Common myeloid progenitor, CD34-positive (primary cell): ENCODE results near the gene RCL1.
"Not testable (repeated sequence)": the region's sequence is repeated elsewhere in the genome, so short reads cannot be mapped to it uniquely, and the experiment has no call there.

Experiments used
- CTCF ChIA-PET: fragments of 350-600 bp; sonication (Branson Sonifier 250); formaldehyde crosslinking; loops from one replicate; lab custom pipeline; 2021; ENCODE audit warnings: antibody characterized with exemption; lab: Charles Lee
- POLR2A ChIA-PET: fragments of 350-600 bp; sonication (Branson Sonifier 250); formaldehyde crosslinking; loops from one replicate; lab custom pipeline; 2021; ENCODE audit warnings: antibody characterized with exemption; lab: Charles Lee
- DNase-seq, 3 donors: peaks; one replicate each; pipeline versions ENCODE4 v3.0.0 to v3.0.0-alpha.2; 2013
- H3K27ac ChIP-seq, 2 experiments: 1 replicate in 1 of 2; 2 replicates in 1 of 2; pipeline ENCODE4 v1.7.0; 2013; ENCODE audit warnings: inconsistent platforms in 2 of 2, low read length in 2 of 2, mild to moderate bottlenecking in 2 of 2, low read depth in 1 of 2, moderate library complexity in 1 of 2; ENCODE audit not compliant: severe bottlenecking in 2 of 2, insufficient read depth in 1 of 2, poor library complexity in 1 of 2
- H3K27me3 ChIP-seq, 5 experiments: replicated peaks in 2 of 5; 1 replicate in 3 of 5; 2 replicates in 2 of 5; pipeline versions ENCODE4 v1.6.1 to v1.7.0; 2013; ENCODE audit warnings: low read length in 4 of 5, mild to moderate bottlenecking in 2 of 5, moderate library complexity in 2 of 5, inconsistent platforms in 1 of 5; ENCODE audit not compliant: insufficient read depth in 5 of 5, control insufficient read depth in 4 of 5
- H3K36me3 ChIP-seq, 4 experiments: 1 replicate in 2 of 4; 2 replicates in 2 of 4; pipeline versions ENCODE4 v1.6.1 to v1.7.0; 2013; ENCODE audit warnings: low read length in 3 of 4, control low read depth in 1 of 4, mild to moderate bottlenecking in 1 of 4; ENCODE audit not compliant: control insufficient read depth in 4 of 4, insufficient read depth in 4 of 4
- H3K4me1 ChIP-seq, 4 experiments: 1 replicate in 3 of 4; 2 replicates in 1 of 4; pipeline versions ENCODE4 v1.6.1 to v1.7.1; 2013; ENCODE audit warnings: low read length in 3 of 4, mild to moderate bottlenecking in 3 of 4, control low read depth in 1 of 4, inconsistent platforms in 1 of 4, moderate library complexity in 1 of 4; ENCODE audit not compliant: control insufficient read depth in 4 of 4, insufficient read depth in 4 of 4; ENCODE audit errors: control extremely low read depth in 1 of 4
- H3K4me3 ChIP-seq, 7 experiments: 1 replicate in 4 of 7; 2 replicates in 3 of 7; pipeline versions ENCODE4 v1.5.1 to v1.7.0; 2013; ENCODE audit warnings: mild to moderate bottlenecking in 7 of 7, low read length in 6 of 7, moderate library complexity in 6 of 7, inconsistent platforms in 2 of 7, low read depth in 2 of 7, control low read depth in 1 of 7; ENCODE audit not compliant: insufficient read depth in 4 of 7, control insufficient read depth in 1 of 7; ENCODE audit errors: extremely low read depth in 1 of 7
- H3K9me3 ChIP-seq, 5 experiments: 1 replicate in 4 of 5; 2 replicates in 1 of 5; pipeline versions ENCODE4 v1.6.1 to v1.7.1; 2013; ENCODE audit warnings: low read length in 4 of 5, mild to moderate bottlenecking in 2 of 5, inconsistent platforms in 1 of 5, low read depth in 1 of 5, moderate library complexity in 1 of 5; ENCODE audit not compliant: control insufficient read depth in 4 of 5, insufficient read depth in 2 of 5; ENCODE audit errors: control extremely low read depth in 1 of 5
- WGBS: methylation state at CpG from one replicate; pipeline ENCODE4 v1.1.5; 2013; ENCODE audit not compliant: insufficient coverage; 5-methylcytosine and 5-hydroxymethylcytosine counted together

The RCL1 gene

GRCh38 chr9:4754530-4754929 lies 38.2 kb upstream of the RCL1 start:
- POLR2A ChIA-PET, H3K27ac ChIP-seq, H3K27me3 ChIP-seq, H3K4me1 ChIP-seq, H3K9me3 ChIP-seq, H3K36me3 ChIP-seq, H3K4me3 ChIP-seq, DNase-seq: not testable (repeated sequence)
- CTCF ChIA-PET = interaction anchor here (1.0 to 1.8 kb wide), 2 partner anchors 9 to 234 kb away, joined by 3 to 6 read pairs; no protein-coding TSS in a partner anchor

DNA sequence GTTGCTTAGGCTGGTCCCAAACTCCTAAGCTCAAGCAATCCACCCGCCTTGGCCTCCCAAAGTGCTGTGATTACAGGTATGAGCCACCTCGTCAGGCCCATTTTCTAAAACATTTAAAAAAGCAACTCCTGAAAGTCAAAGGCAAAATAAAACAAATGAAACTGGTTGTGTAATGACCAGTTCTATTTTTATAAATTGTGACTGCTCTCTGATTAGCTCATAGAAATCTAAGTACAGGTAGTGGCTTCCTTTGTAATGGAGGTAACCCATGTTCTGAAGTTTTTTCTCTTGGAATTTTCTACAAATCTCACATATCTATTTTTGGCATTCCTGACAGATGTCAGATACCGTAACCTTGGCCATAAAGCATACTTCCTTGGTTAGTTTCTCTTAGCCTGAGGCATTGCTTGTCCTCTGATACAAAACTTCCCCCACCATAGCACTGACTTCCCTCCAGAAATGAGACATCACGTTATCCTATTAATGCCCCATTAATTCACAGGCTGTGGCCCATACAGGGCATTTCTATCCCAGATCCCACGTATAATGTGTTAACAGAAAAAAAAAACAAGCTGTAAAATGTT lies 37.6 kb upstream of the RCL1 start:
- DNase-seq = no peak
- Histone ChIP-seq H3K27me3 (no peaks in the 10 kb centered on the region), H3K27ac (no peak overlapping the region), H3K4me1 (peaks cover 0 to 7% (median under 1%) of the 10 kb centered on the region in 4 experiments), H3K4me3 (no peak overlapping the region), H3K9me3 (no peaks in the 10 kb centered on the region), H3K36me3 (no peaks in the 10 kb centered on the region)
- POLR2A ChIA-PET = no interaction called here
- WGBS = 96% methylated on average over 2 of the region's 5 CpGs
- CTCF ChIA-PET = interaction anchor here (1.0 to 2.1 kb wide), 3 partner anchors 13 to 233 kb away, joined by 4 to 8 read pairs (median 6); no protein-coding TSS in a partner anchor

DNA sequence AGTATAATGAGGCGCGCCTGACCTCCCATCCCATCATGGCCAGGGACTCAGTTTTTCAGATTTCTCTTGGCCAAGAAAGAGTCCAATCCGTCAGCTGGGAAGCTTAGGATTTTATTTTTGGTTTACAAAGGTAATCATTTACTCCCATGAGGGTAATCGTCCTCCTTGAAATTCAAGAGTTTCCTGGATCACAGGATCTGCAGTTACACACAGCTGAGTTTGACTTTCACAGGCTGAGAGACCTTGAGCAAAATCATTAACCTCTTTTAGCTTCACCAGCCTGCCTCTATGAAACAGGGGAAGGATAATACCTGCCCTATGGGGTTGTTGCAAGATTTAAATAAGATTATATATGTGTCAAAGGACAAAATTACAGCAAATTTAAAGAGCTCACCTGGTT lies 36.3 kb upstream of the RCL1 start:
- Histone ChIP-seq H3K9me3 (no peaks in the 10 kb centered on the region), H3K27me3 (peaks cover 0 to 1% (median 0%) of the 10 kb centered on the region in 5 experiments), H3K4me1 (peaks cover 0 to 11% (median under 1%) of the 10 kb centered on the region in 4 experiments), H3K36me3 (no peaks in the 10 kb centered on the region), H3K4me3 (no peak overlapping the region), H3K27ac (no peak overlapping the region)
- POLR2A ChIA-PET = no interaction called here
- DNase-seq = no peak
- WGBS = 97% methylated on average over 3 of the region's 4 CpGs
- CTCF ChIA-PET = interaction anchor here (0.8 to 2.1 kb wide), 7 partner anchors 9 to 232 kb away, joined by 3 to 8 read pairs (median 4); no protein-coding TSS in a partner anchor

DNA sequence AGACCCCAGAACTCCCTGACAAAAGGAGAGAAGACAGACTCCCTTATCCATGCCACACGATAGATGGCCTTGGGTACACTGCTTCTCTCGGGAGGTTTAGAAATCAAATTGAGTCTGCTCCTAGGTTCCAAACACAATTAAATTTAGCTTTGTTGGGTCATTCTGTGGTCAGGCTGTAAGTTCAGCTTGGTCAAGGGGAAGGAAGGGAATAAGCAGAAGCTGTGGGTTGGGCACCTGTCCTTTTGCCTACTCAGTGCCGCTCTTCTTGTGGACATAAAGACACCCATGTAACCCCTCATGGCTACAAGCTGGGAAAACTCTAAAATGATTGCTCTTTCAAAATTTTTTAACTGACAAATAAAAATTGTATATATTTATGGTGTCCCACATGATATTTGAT lies 32.6 kb upstream of the RCL1 start:
- Histone ChIP-seq H3K27ac (no peak overlapping the region), H3K36me3 (no peaks in the 10 kb centered on the region), H3K4me1 (peaks cover 3 to 23% (median 15%) of the 10 kb centered on the region in 4 experiments), H3K9me3 (no peaks in the 10 kb centered on the region), H3K4me3 (no peak overlapping the region), H3K27me3 (peaks cover 0 to 3% (median 0%) of the 10 kb centered on the region in 5 experiments)
- peak in 1 of 3 donors; percentile 21 for DNase-seq
- ChIA-PET POLR2A (interaction anchor here (0.6 to 0.7 kb wide), 2 partner anchors 203 to 229 kb away, joined by 4 to 5 read pairs; no protein-coding TSS in a partner anchor), CTCF (interaction anchor here (0.6 to 6.0 kb wide), 19 partner anchors 9 to 840 kb away, joined by 3 to 46 read pairs (median 5); partner anchors contain the start of genes AK3, JAK2 and RCL1)
- no CpG with 5 or more reads among the region's 3 CpGs for WGBS

GRCh38 chr9:4762108-4762885 lies 30.4 kb upstream of the RCL1 start:
- no peaks in the 10 kb centered on the region for H3K9me3 ChIP-seq
- ChIA-PET CTCF (interaction anchor here (0.8 to 6.0 kb wide), 19 partner anchors 8 to 838 kb away, joined by 3 to 46 read pairs (median 4); partner anchors contain the start of genes AK3, JAK2 and RCL1), POLR2A (no interaction called here)
- no peaks in the 10 kb centered on the region for H3K36me3 ChIP-seq
- H3K27ac ChIP-seq = peak overlapping the region in 1 of 2 experiments; percentile 52
- DNase-seq = peak; percentile 84 to 91 (median 91)
- peaks cover 3 to 23% (median 15%) of the 10 kb centered on the region in 4 experiments for H3K4me1 ChIP-seq
- 33% methylated on average over 10 of the region's 22 CpGs for WGBS
- H3K27me3 ChIP-seq = peaks cover 0 to 3% (median 0%) of the 10 kb centered on the region in 5 experiments
- peak overlapping the region in 6 of 7 experiments; percentile 53 to 84 (median 65) for H3K4me3 ChIP-seq

DNA sequence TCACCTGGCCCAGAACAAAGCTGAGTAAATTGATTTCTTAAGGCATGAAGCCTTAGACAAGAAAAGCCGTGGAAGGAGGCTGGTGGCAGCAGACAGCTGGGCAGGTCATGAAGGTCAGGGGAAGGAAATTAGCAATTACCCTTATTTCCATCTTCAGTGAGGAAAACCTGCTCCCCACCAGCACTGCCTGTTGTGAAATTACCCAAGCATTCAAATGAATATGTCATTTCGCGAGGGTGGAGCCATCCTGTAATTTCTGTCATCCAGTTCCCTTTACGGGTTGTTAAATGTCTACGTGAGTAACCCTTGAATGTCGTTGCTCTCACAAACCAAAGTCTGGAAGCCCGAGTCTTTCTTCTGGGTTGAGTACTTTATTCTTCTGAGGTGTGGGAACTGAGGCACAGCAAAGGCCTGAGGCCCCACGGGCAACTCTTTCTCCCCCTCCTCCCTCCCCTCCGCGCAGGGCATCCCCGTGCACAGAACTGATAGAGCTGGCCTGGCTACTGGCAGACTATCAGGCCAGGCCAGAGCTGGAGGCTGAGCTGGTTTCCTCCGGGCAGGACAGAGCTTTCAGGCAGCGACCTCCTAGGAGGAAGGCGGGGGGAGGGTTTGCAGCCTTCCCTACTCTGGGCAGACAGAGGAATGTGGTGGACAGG lies 29.7 kb upstream of the RCL1 start:
- peaks cover 3 to 23% (median 15%) of the 10 kb centered on the region in 4 experiments for H3K4me1 ChIP-seq
- no peaks in the 10 kb centered on the region for H3K36me3 ChIP-seq
- no peaks in the 10 kb centered on the region for H3K9me3 ChIP-seq
- peak overlapping the region in 1 of 2 experiments; percentile 52 for H3K27ac ChIP-seq
- H3K27me3 ChIP-seq = peaks cover 0 to 3% (median 0%) of the 10 kb centered on the region in 5 experiments
- peak; percentile 32 to 75 (median 74) for DNase-seq
- CTCF ChIA-PET = interaction anchor here (0.8 to 6.0 kb wide), 21 partner anchors 8 to 837 kb away, joined by 3 to 46 read pairs (median 4); partner anchors contain the start of genes AK3, JAK2 and RCL1
- H3K4me3 ChIP-seq = peak overlapping the region; percentile 17 to 84 (median 64)
- POLR2A ChIA-PET = no interaction called here
- 3% methylated on average over 5 of the region's 14 CpGs for WGBS
